Panc1 (cell line): ENCODE results near the gene SNPH.

Experiments
- CTCF ChIP-seq: fragments of 450-650 bp; IDR thresholded peaks from 2 replicates; pipeline ENCODE4 v1.5.1; 2017; ENCODE audit warnings: mild to moderate bottlenecking
- POLR2AphosphoS5 ChIP-seq: IDR thresholded peaks from 2 replicates; pipeline ENCODE4 v1.6.1; 2012; ENCODE audit warnings: mild to moderate bottlenecking, low read depth, low read length, moderate library complexity
- REST ChIP-seq, 2 experiments: IDR thresholded peaks; 2 replicates each; pipeline ENCODE4 v1.6.1; 2011 to 2012; ENCODE audit warnings: low read depth in 2 of 2, control low read depth in 1 of 2, low read length in 1 of 2, mild to moderate bottlenecking in 1 of 2, moderate library complexity in 1 of 2; ENCODE audit not compliant: insufficient read depth in 1 of 2
- TCF7L2 ChIP-seq: IDR thresholded peaks from 2 replicates; pipeline ENCODE4 v1.6.1; 2011; ENCODE audit warnings: mild to moderate bottlenecking, low read depth, low read length, inconsistent platforms

GRCh38 chr20:1335961-1336698 is 70.0 kb downstream of the SNPH start:
- no peak for TF ChIP-seq CTCF
- TF ChIP-seq POLR2AphosphoS5 = peak; percentile 16; the same call in 1 of the 2 replicates
- no peak for TF ChIP-seq TCF7L2
- no peak for TF ChIP-seq REST (IDR thresholded peaks at IDR 0.05; ENCODE audit: insufficient read depth in 1 of 2, low read depth in 2 of 2, low read length in 1 of 2)
